BJ (cell line): ENCODE results near the gene TANC1. TPM values are rescaled to one million over a fixed set of nuclear protein-coding genes. Genes with fewer than 3 reads are reported as not detected.

ENCODE experiments used
- CTCF ChIA-PET: fragments of 350-600 bp; formaldehyde crosslinking; extraction: SDS; loops from one replicate; lab custom pipeline; 2021; ENCODE audit warnings: antibody characterized with exemption, inconsistent platforms; lab: Yijun Ruan, JAX
- POLR2A ChIA-PET: fragments of 300-600 bp; sonication (Branson Sonifier 250); formaldehyde crosslinking; extraction: SDS; loops from one replicate; lab custom pipeline; 2021; ENCODE audit warnings: antibody characterized with exemption; lab: Charles Lee
- DNase-seq: peaks from one replicate; pipeline ENCODE4 v3.0.0-alpha.2; 2011; ENCODE audit warnings: low read depth
- H3K27me3 ChIP-seq: 2 replicates; pipeline ENCODE4 v1.6.0; 2011; ENCODE audit warnings: low read length; ENCODE audit not compliant: control insufficient read depth, insufficient read depth
- H3K36me3 ChIP-seq: 2 replicates; pipeline ENCODE4 v1.5.1; 2011; ENCODE audit warnings: low read length; ENCODE audit not compliant: control insufficient read depth, insufficient read depth
- H3K4me3 ChIP-seq: 2 replicates; pipeline ENCODE4 v1.5.1; 2011; ENCODE audit warnings: low read depth, mild to moderate bottlenecking, control low read depth, low read length
- polyA plus RNA-seq: library from polyadenylated mRNA; depleted of rRNA; stranded (reverse); fragments of >200 nt; gene quantifications from 2 replicates; pipeline ENCODE4 v1.2.3, GENCODE V29; 2011
- TF ChIP-seq, protein P1 (sequence below): IDR thresholded peaks from 2 replicates; pipeline ENCODE4 v1.5.1; 2011; ENCODE audit warnings: low read depth, mild to moderate bottlenecking, control low read depth, inconsistent platforms, low read length, moderate library complexity; ENCODE audit not compliant: insufficient read depth

Gene TANC1
- polyA plus RNA-seq, 1 experiment = 22.0 TPM

DNA sequence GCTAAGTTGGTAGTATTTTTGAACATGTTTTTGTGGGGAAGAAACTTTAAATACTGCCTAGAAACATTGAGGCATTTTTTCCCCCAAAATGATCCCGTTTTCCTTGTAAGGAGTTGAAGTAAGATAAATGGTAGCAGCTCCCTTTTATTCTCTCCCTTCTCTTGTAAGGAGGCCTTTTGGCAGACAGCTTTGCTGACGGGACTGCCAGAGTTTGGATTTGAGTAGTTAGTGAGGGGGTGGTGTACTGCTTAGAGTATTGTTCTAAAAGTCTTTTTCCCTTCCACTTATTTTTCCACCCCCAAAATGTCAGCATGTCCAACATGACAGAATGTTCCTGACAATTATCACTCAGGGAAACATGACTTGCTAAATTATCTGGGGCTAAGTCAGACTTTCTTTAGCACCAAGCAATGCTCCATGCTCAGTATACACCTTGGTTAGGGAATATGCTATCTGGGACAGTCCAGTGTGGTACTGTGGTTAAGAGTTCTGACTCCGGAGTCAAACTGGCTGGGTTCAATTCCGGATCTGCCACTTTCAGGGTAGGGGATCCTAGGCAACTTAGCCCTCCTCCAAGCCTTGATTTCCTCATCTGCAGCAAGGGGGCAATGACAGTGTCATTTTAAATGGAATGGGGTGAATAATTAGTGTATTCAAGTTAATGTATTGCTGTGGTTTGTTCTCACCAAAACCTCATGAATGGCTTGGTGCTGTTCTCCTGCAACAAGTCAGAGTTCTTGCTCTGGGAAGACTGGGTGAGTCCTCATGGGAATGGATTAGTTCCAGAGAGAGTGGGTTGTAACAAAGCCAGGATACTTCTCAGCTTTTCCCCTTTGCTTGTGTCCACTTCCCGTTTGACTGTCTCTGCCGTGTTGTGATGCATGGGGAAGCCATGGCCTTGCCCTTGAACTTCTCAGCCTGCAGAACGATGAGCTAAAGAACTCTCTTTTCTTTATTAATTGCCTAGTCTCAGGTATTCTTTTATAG lies 116.2 kb downstream of the TANC1 start:
- CTCF ChIA-PET = interaction anchor here (1.4 kb wide), 1 partner anchor 13 kb away, joined by 3 read pairs; no protein-coding TSS in a partner anchor

DNA sequence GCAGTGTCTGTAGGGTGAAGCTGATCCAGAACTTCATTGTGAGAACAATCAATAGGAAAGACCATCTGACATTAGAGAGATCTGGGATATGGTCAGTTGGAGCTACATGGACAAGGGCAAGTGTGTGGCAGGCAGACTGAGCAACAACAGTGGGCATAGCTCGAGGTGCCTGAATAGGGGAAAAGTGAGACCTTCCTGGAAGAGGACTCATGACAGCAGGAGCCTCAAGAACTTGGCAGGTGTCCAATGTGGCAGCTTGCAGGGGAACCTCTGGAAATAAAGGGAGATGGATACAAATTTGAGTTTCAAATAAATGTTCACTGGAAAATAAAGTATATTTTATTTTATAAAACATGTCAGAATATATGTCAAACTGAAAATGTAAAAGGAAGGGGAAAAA lies 117.9 kb downstream of the TANC1 start:
- no peak overlapping the region for H3K4me3 ChIP-seq
- H3K27me3 ChIP-seq = no peaks in the 10 kb centered on the region
- DNase-seq = no peak
- TF ChIP-seq, protein P1, sequence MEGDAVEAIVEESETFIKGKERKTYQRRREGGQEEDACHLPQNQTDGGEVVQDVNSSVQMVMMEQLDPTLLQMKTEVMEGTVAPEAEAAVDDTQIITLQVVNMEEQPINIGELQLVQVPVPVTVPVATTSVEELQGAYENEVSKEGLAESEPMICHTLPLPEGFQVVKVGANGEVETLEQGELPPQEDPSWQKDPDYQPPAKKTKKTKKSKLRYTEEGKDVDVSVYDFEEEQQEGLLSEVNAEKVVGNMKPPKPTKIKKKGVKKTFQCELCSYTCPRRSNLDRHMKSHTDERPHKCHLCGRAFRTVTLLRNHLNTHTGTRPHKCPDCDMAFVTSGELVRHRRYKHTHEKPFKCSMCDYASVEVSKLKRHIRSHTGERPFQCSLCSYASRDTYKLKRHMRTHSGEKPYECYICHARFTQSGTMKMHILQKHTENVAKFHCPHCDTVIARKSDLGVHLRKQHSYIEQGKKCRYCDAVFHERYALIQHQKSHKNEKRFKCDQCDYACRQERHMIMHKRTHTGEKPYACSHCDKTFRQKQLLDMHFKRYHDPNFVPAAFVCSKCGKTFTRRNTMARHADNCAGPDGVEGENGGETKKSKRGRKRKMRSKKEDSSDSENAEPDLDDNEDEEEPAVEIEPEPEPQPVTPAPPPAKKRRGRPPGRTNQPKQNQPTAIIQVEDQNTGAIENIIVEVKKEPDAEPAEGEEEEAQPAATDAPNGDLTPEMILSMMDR = no peak
- ChIA-PET CTCF (interaction anchor here (0.6 to 1.4 kb wide), 4 partner anchors 9 to 199 kb away, joined by 3 read pairs; no protein-coding TSS in a partner anchor), POLR2A (interaction anchor here (0.5 to 0.6 kb wide), 2 partner anchors 116 to 529 kb away, joined by 3 to 6 read pairs; no protein-coding TSS in a partner anchor)
- no peaks in the 10 kb centered on the region; the same call in 1 of the 2 replicates for H3K36me3 ChIP-seq

More for the DNA sequence above, 116.2 kb downstream of the TANC1 start:
- TF ChIP-seq, protein P1 = no peak
- Histone ChIP-seq H3K27me3 (no peaks in the 10 kb centered on the region), H3K4me3 (no peak overlapping the region), H3K36me3 (no peaks in the 10 kb centered on the region; the same call in 1 of the 2 replicates)
- POLR2A ChIA-PET = interaction anchor here (1.3 kb wide), 1 partner anchor 14 kb away, joined by 3 read pairs; no protein-coding TSS in a partner anchor
- DNase-seq = no peak

DNA sequence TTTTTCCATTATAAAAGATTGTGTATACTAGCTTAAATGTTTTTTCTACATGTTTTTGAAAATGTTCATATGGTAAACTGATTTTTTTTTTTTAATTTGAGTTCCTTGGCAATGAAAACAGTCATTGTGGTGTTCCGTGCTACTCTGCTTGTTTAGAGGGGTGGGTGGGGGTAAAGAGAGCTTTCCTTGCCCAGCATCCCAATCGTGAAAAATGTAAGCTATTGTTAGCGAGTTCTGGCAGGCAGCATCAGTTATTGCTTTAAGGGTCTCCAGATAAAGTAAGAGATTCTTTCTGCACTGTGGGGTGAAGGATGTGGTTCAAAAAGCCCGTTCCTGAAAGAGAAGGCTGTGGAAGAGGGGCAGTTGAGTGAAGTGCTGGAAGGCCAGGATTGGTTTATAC lies 118.4 kb downstream of the TANC1 start:
- DNase-seq = no peak
- Histone ChIP-seq H3K36me3 (no peaks in the 10 kb centered on the region), H3K27me3 (no peaks in the 10 kb centered on the region), H3K4me3 (no peak overlapping the region)
- ChIA-PET CTCF (interaction anchor here (0.6 kb wide), 2 partner anchors 8 to 198 kb away, joined by 3 read pairs; no protein-coding TSS in a partner anchor), POLR2A (interaction anchor here (0.5 kb wide), 1 partner anchor 528 kb away, joined by 6 read pairs; no protein-coding TSS in a partner anchor)
- TF ChIP-seq, protein P1 = no peak

DNA sequence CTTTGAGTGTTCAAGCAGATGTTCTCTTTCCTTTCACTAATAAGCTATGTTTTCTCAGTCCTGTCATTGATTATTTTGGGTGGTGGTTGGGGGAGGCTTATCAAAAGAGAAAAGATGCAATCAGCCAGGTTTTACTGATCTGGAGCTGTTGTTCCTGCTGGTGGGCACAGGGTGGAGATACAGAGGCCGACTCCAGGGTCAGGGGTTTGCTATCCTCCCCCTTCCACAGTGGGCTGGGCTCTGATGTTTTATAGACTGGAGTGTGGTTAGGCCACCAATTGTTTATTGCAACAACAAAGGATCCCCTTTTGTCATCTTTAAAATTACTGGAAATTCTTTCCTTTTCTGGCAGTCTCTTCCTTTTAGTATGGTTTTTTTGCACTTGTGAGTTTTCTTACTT lies 120.5 kb downstream of the TANC1 start:
- no peaks in the 10 kb centered on the region for H3K27me3 ChIP-seq
- no peak for DNase-seq
- no peak overlapping the region for H3K4me3 ChIP-seq
- TF ChIP-seq, protein P1 = no peak
- ChIA-PET CTCF (no interaction called here), POLR2A (no interaction called here)
- H3K36me3 ChIP-seq = no peaks in the 10 kb centered on the region

DNA sequence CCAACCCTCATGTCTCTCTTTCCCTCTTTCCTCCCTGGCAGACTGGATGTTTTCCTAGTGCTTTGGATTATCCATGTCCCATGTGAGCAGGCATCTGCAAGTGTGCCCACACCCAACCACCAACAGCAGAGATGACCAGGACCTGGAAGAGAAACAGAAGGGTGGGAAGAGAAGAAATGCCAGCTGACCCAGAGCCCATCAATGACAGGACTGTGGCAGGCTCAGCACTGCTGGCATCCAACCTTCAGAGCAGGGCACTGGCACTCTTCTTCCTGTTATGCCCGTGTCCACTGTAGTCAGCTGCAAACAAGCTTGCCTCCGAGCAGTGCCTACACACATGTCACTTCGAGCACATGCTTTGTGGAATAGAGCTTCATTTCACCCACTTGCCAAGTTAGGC lies 121.1 kb downstream of the TANC1 start:
- DNase-seq = no peak
- TF ChIP-seq, protein P1 = no peak
- no peaks in the 10 kb centered on the region for H3K36me3 ChIP-seq
- ChIA-PET CTCF (interaction anchor here (0.8 kb wide), 1 partner anchor 13 kb away, joined by 3 read pairs; no protein-coding TSS in a partner anchor), POLR2A (no interaction called here)
- H3K4me3 ChIP-seq = no peak overlapping the region
- no peaks in the 10 kb centered on the region for H3K27me3 ChIP-seq
